ENCODE data around the gene PAQR7.
A peak's percentile ranks its signal among the peaks of the same experiment; 100 is the strongest.

PAQR7 gene

DNA sequence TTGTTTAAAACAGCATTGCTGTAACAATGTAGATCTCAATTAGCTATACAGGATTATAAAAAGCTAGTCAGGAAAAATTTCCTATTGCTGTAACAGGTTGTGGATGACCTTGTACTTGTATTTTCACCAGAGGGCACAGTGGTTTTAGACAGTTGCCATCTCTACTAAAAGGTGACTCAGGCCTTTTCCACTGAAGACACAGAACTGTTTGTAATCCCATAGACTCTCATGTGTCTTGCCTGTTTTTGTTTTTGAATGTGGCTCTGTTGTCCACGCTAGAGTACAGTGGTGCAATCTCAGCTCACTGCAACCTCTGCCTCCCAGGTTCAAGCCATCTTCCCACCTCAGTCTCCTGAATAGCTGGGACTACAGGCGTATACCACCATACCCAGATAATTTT is 49.9 kb downstream of the PAQR7 start:
- Histone ChIP-seq H3K4me3 (ENCODE audit: low read length) (no peak overlapping the region), H3K79me2 (ENCODE audit: control insufficient read depth, insufficient read depth, low read length) (no peaks in the 10 kb centered on the region), H3K27ac (ENCODE audit: low read depth, low read length) (no peak overlapping the region), H4K8ac (ENCODE audit: low read depth, low read length) (no peak overlapping the region), H3K4me1 (ENCODE audit: control insufficient read depth, low read depth, low read length) (peaks cover 3% of the 10 kb centered on the region), H3K4ac (ENCODE audit: low read depth, low read length) (no peak overlapping the region), H3K27me3 (ENCODE audit: insufficient read depth, low read length, poor library complexity) (no peaks in the 10 kb centered on the region), H3K18ac (ENCODE audit: low read length) (no peak overlapping the region), H2BK15ac (replicated peaks; ENCODE audit: low read depth) (no peak overlapping the region), H3K9ac (ENCODE audit: low read length) (no peak overlapping the region), H2BK120ac (ENCODE audit: low read depth, low read length) (no peak overlapping the region), H3K56ac (ENCODE audit: low read length) (no peak overlapping the region), H3K23ac (ENCODE audit: low read length) (no peak overlapping the region), H3K4me2 (ENCODE audit: low read length) (no peak overlapping the region), H2BK5ac (ENCODE audit: low read length) (no peak overlapping the region), H3K36me3 (ENCODE audit: control insufficient read depth, insufficient read depth, low read length) (peaks cover 2% of the 10 kb centered on the region), H3K79me1 (ENCODE audit: low read length) (peaks cover 2% of the 10 kb centered on the region), H2AK5ac (ENCODE audit: low read length) (no peak overlapping the region), H4K5ac (ENCODE audit: low read length) (no peak overlapping the region)
- WGBS (ENCODE audit: extremely low coverage, insufficient coverage, low lambda C conversion rate), result no CpG with 5 or more reads among the region's 2 CpGs
- DNase-seq, result no peak

- Histone ChIP-seq H2BK120ac (ENCODE audit: low read depth, low read length) (no peak overlapping the region), H3K36me3 (ENCODE audit: control insufficient read depth, insufficient read depth, low read length) (no peaks in the 10 kb centered on the region), H3K27ac (ENCODE audit: low read depth, low read length) (no peak overlapping the region), H4K5ac (ENCODE audit: low read length) (no peak overlapping the region), H3K4me3 (ENCODE audit: low read length) (no peak overlapping the region), H3K27me3 (ENCODE audit: insufficient read depth, low read length, poor library complexity) (no peaks in the 10 kb centered on the region), H2BK15ac (replicated peaks; ENCODE audit: low read depth) (no peak overlapping the region), H2BK5ac (ENCODE audit: low read length) (no peak overlapping the region), H3K79me2 (ENCODE audit: control insufficient read depth, insufficient read depth, low read length) (no peaks in the 10 kb centered on the region), H3K4me2 (ENCODE audit: low read length) (no peak overlapping the region), H3K18ac (ENCODE audit: low read length) (no peak overlapping the region), H3K23ac (ENCODE audit: low read length) (no peak overlapping the region), H3K4me1 (ENCODE audit: control insufficient read depth, low read depth, low read length) (peaks cover 5% of the 10 kb centered on the region), H3K56ac (ENCODE audit: low read length) (no peak overlapping the region), H3K4ac (ENCODE audit: low read depth, low read length) (no peak overlapping the region), H4K8ac (ENCODE audit: low read depth, low read length) (no peak overlapping the region), H3K9ac (ENCODE audit: low read length) (no peak overlapping the region), H3K79me1 (ENCODE audit: low read length) (peaks cover 2% of the 10 kb centered on the region), H2AK5ac (ENCODE audit: low read length) (no peak overlapping the region)
- WGBS (ENCODE audit: extremely low coverage, insufficient coverage, low lambda C conversion rate), result no CpG with 5 or more reads among the region's 5 CpGs
- no peak for DNase-seq
These were observed 53.8 kb downstream of the PAQR7 start for GRCh38 chr1:25821630-25822091.

- Histone ChIP-seq H3K23ac (ENCODE audit: low read length) (peak overlapping the region; percentile 83), H3K79me2 (ENCODE audit: control insufficient read depth, insufficient read depth, low read length) (no peaks in the 10 kb centered on the region), H3K27ac (ENCODE audit: low read depth, low read length) (no peak overlapping the region), H3K79me1 (ENCODE audit: low read length) (peaks cover 2% of the 10 kb centered on the region), H3K56ac (ENCODE audit: low read length) (peak overlapping the region; percentile 97), H3K4me2 (ENCODE audit: low read length) (peak overlapping the region; percentile 82), H2AK5ac (ENCODE audit: low read length) (no peak overlapping the region), H3K9ac (ENCODE audit: low read length) (peak overlapping the region; percentile 90), H3K36me3 (ENCODE audit: control insufficient read depth, insufficient read depth, low read length) (no peaks in the 10 kb centered on the region), H3K4ac (ENCODE audit: low read depth, low read length) (no peak overlapping the region), H4K5ac (ENCODE audit: low read length) (no peak overlapping the region), H2BK5ac (ENCODE audit: low read length) (no peak overlapping the region), H3K27me3 (ENCODE audit: insufficient read depth, low read length, poor library complexity) (no peaks in the 10 kb centered on the region), H2BK15ac (replicated peaks; ENCODE audit: low read depth) (no peak overlapping the region), H4K8ac (ENCODE audit: low read depth, low read length) (no peak overlapping the region), H3K18ac (ENCODE audit: low read length) (no peak overlapping the region), H3K4me3 (ENCODE audit: low read length) (no peak overlapping the region), H3K4me1 (ENCODE audit: control insufficient read depth, low read depth, low read length) (peaks cover 5% of the 10 kb centered on the region), H2BK120ac (ENCODE audit: low read depth, low read length) (no peak overlapping the region)
- DNase-seq, result no peak
- WGBS (ENCODE audit: extremely low coverage, insufficient coverage, low lambda C conversion rate), result no CpG with 5 or more reads among the region's 10 CpGs
These were observed 54.4 kb downstream of the PAQR7 start for GRCh38 chr1:25821112-25821476.

DNA sequence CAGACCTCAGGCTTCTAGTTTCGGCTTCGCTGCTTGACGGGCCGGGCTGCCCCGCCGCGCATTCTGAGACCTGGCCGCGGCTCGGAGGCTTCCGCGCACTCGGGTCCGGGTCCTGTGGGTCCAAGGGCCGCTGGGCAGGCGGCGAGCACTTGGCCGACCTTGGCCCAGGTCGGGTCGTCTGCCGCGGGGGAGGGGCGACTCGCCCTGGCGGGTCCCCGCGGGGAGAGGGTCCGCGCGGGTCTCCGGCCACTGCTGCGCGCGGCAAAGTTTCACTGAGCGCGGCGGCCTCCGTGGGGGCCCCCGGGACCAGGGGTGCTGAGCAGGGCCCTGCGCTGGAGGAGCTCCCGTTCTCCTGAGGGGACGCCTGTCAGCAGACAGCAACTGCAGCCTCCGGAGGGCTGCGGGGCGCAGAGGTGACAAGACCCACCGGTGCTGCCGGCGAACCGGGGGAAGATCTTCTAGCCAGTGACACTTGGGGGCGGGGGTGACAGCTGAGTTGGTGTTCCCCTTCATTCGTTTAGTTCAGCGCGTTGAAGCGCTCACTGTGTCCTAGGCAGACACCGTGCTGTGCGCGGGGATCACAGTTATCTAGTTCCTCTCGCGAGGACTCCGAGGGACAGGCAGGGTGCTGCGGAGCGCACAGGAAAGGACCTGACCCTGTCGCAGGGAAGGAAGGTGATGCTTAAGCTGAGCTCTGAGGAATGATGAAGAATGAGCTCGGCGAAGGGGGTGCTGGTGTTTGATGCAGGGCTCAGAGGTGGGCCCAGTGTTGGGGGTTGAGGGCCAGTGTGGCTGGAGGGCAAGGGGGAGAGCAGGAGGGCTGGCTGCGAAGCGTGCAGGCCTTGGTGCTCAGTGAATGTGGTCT is 55.0 kb downstream of the PAQR7 start:
- H3K18ac ChIP-seq (ENCODE audit: low read length), result peak overlapping the region; percentile 63
- no CpG with 5 or more reads among the region's 67 CpGs for WGBS (ENCODE audit: extremely low coverage, insufficient coverage, low lambda C conversion rate)
- peak overlapping the region; percentile 97 for H3K56ac ChIP-seq (ENCODE audit: low read length)
- no peak overlapping the region for H2BK15ac ChIP-seq (replicated peaks; ENCODE audit: low read depth)
- H3K4me1 ChIP-seq (ENCODE audit: control insufficient read depth, low read depth, low read length), result peaks cover 5% of the 10 kb centered on the region
- no peak overlapping the region for H3K4ac ChIP-seq (ENCODE audit: low read depth, low read length)
- H3K4me3 ChIP-seq (ENCODE audit: low read length), result peak overlapping the region; percentile 75
- H3K23ac ChIP-seq (ENCODE audit: low read length), result peak overlapping the region; percentile 83
- H3K4me2 ChIP-seq (ENCODE audit: low read length), result peak overlapping the region; percentile 82
- H3K79me2 ChIP-seq (ENCODE audit: control insufficient read depth, insufficient read depth, low read length), result no peaks in the 10 kb centered on the region
- no peak overlapping the region for H2AK5ac ChIP-seq (ENCODE audit: low read length)
- peaks cover 2% of the 10 kb centered on the region for H3K79me1 ChIP-seq (ENCODE audit: low read length)
- no peak overlapping the region for H2BK120ac ChIP-seq (ENCODE audit: low read depth, low read length)
- H4K8ac ChIP-seq (ENCODE audit: low read depth, low read length), result no peak overlapping the region
- H4K5ac ChIP-seq (ENCODE audit: low read length), result no peak overlapping the region
- no peaks in the 10 kb centered on the region for H3K36me3 ChIP-seq (ENCODE audit: control insufficient read depth, insufficient read depth, low read length)
- H3K9ac ChIP-seq (ENCODE audit: low read length), result peak overlapping the region; percentile 90
- H2BK5ac ChIP-seq (ENCODE audit: low read length), result no peak overlapping the region
- DNase-seq, result peak; percentile 84
- H3K27me3 ChIP-seq (ENCODE audit: insufficient read depth, low read length, poor library complexity), result no peaks in the 10 kb centered on the region
- peak overlapping the region; percentile 74 for H3K27ac ChIP-seq (ENCODE audit: low read depth, low read length)

- Histone ChIP-seq H4K5ac (ENCODE audit: low read length) (no peak within 1 kb of the TSS), H3K79me2 (ENCODE audit: control insufficient read depth, insufficient read depth, low read length) (no peaks in the 10 kb centered on the region), H3K36me3 (ENCODE audit: control insufficient read depth, insufficient read depth, low read length) (no peaks in the 10 kb centered on the region), H3K27me3 (ENCODE audit: insufficient read depth, low read length, poor library complexity) (no peaks in the 10 kb centered on the region), H3K27ac (ENCODE audit: low read depth, low read length) (peak within 1 kb of the TSS; percentile 74), H3K4ac (ENCODE audit: low read depth, low read length) (peak within 1 kb of the TSS; percentile 10), H2BK120ac (ENCODE audit: low read depth, low read length) (no peak within 1 kb of the TSS), H3K4me3 (ENCODE audit: low read length) (peak within 1 kb of the TSS; percentile 76), H3K18ac (ENCODE audit: low read length) (peak within 1 kb of the TSS; percentile 63), H3K23ac (ENCODE audit: low read length) (peak within 1 kb of the TSS; percentile 83), H3K9ac (ENCODE audit: low read length) (peak within 1 kb of the TSS; percentile 90), H3K79me1 (ENCODE audit: low read length) (peaks cover 2% of the 10 kb centered on the region), H4K8ac (ENCODE audit: low read depth, low read length) (no peak within 1 kb of the TSS), H2AK5ac (ENCODE audit: low read length) (no peak within 1 kb of the TSS), H3K4me2 (ENCODE audit: low read length) (peak within 1 kb of the TSS; percentile 82), H3K4me1 (ENCODE audit: control insufficient read depth, low read depth, low read length) (peaks cover 5% of the 10 kb centered on the region), H2BK15ac (replicated peaks; ENCODE audit: low read depth) (no peak within 1 kb of the TSS), H3K56ac (ENCODE audit: low read length) (peak within 1 kb of the TSS; percentile 97), H2BK5ac (ENCODE audit: low read length) (peak within 1 kb of the TSS; percentile 56)
- peak; percentile 90 for DNase-seq
- no CpG with 5 or more reads among the region's 64 CpGs for WGBS (ENCODE audit: extremely low coverage, insufficient coverage, low lambda C conversion rate)
These were observed 55.8 kb downstream of the PAQR7 start, which contains the start of gene MTFR1L for GRCh38 chr1:25819491-25820246. TSS of gene MTFR1L (plus strand) at chr1:25819954. CDS start at chr1:25823105, 3,151 bp downstream.

Measured in mesendoderm (in vitro differentiated cells).